Esophagus squamous epithelium (tissue), 4 donors: Measurements from ENCODE around the gene PPA1.

Experiments used
- CTCF ChIP-seq, 6 experiments: fragments of 450-650 bp in 4 of 6; fragments of 200-600 bp in 2 of 6; sonication (generic) in 2 of 6; IDR thresholded peaks; one replicate each; pipeline ENCODE4 v1.5.1; 2016 to 2019; ENCODE audit warnings: antibody characterized with exemption in 6 of 6, mild to moderate bottlenecking in 4 of 6, moderate library complexity in 4 of 6
- POLR2A ChIP-seq, 4 donors: fragments of 450-650 bp; IDR thresholded peaks; one replicate each; pipeline ENCODE4 v1.6.1; 2017; ENCODE audit warnings: antibody characterized with exemption in 4 of 4, mild to moderate bottlenecking in 4 of 4, moderate library complexity in 3 of 4

- no peak for TF ChIP-seq CTCF (IDR thresholded peaks at IDR 0.05)
- no peak for TF ChIP-seq POLR2A (IDR thresholded peaks at IDR 0.05)
Observed at GRCh38 chr10:70274643-70275042, 41.4 kb upstream of the PPA1 start.
